Measurements from ENCODE around the gene EVC. TPM values are rescaled to one million over a fixed set of nuclear protein-coding genes. Genes with fewer than 3 reads are reported as not detected.
A peak's percentile ranks its signal among the peaks of the same experiment; 100 is the strongest.

EVC gene
- total RNA-seq, 2 donors from 2014 or later: 25.5 to 29.0 TPM

- Mint-ChIP-seq H3K9me3 (peaks cover 31% of the 10 kb centered on the region), H3K27me3 (ENCODE audit: insufficient read depth) (no peaks in the 10 kb centered on the region), H3K36me3 (ENCODE audit: low read depth) (peaks cover 83% of the 10 kb centered on the region), H3K4me3 (no peak overlapping the region), H3K27ac (no peak overlapping the region), H3K4me1 (no peaks in the 10 kb centered on the region)
- no peaks in the 10 kb centered on the region for H3K4me1 ChIP-seq (ENCODE audit: control insufficient read depth, insufficient read depth, low read length)
- TF ChIP-seq, protein P1, sequence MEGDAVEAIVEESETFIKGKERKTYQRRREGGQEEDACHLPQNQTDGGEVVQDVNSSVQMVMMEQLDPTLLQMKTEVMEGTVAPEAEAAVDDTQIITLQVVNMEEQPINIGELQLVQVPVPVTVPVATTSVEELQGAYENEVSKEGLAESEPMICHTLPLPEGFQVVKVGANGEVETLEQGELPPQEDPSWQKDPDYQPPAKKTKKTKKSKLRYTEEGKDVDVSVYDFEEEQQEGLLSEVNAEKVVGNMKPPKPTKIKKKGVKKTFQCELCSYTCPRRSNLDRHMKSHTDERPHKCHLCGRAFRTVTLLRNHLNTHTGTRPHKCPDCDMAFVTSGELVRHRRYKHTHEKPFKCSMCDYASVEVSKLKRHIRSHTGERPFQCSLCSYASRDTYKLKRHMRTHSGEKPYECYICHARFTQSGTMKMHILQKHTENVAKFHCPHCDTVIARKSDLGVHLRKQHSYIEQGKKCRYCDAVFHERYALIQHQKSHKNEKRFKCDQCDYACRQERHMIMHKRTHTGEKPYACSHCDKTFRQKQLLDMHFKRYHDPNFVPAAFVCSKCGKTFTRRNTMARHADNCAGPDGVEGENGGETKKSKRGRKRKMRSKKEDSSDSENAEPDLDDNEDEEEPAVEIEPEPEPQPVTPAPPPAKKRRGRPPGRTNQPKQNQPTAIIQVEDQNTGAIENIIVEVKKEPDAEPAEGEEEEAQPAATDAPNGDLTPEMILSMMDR (conservative IDR thresholded peaks at IDR 0.05): peak; percentile 83
- no peaks in the 10 kb centered on the region for H3K9me3 ChIP-seq (ENCODE audit: control insufficient read depth, low read length)
- no peaks in the 10 kb centered on the region for H3K27me3 ChIP-seq (ENCODE audit: control insufficient read depth, insufficient read depth, low read length, poor library complexity, severe bottlenecking)
- WGBS, 2 experiments (ENCODE audit: insufficient coverage in 1 of 2, insufficient read length in 1 of 2): 79 to 91% methylated on average over 7 to 9 of the region's 9 CpGs
- peaks cover 23% of the 10 kb centered on the region for H3K36me3 ChIP-seq (ENCODE audit: control insufficient read depth, insufficient read depth, low read length)
- H3K4me3 ChIP-seq (ENCODE audit: low read length): no peak overlapping the region
- DNase-seq: peak; percentile 74
- H3K9ac ChIP-seq (ENCODE audit: extremely low read depth, low read length, poor library complexity, severe bottlenecking): no peak overlapping the region
- H3K27ac ChIP-seq (ENCODE audit: low read depth, low read length): no peak overlapping the region
Measured at GRCh38 chr4:5812506-5813229, 101.7 kb downstream of the EVC start.

GRCh38 chr4:5813882-5814255 is 102.9 kb downstream of the EVC start:
- H3K27ac Mint-ChIP-seq: no peak overlapping the region
- 96 to 97% methylated on average over 4 to 7 of the region's 7 CpGs for WGBS, 2 experiments (ENCODE audit: insufficient coverage in 1 of 2, insufficient read length in 1 of 2)
- H3K4me3 Mint-ChIP-seq: no peak overlapping the region
- no peaks in the 10 kb centered on the region for H3K27me3 ChIP-seq (ENCODE audit: control insufficient read depth, insufficient read depth, low read length, poor library complexity, severe bottlenecking)
- no peak overlapping the region for H3K4me3 ChIP-seq (ENCODE audit: low read length)
- H3K9me3 ChIP-seq (ENCODE audit: control insufficient read depth, low read length): no peaks in the 10 kb centered on the region
- TF ChIP-seq, protein P1 (conservative IDR thresholded peaks at IDR 0.05): no peak
- no peak for DNase-seq
- H3K9ac ChIP-seq (ENCODE audit: extremely low read depth, low read length, poor library complexity, severe bottlenecking): no peak overlapping the region
- no peaks in the 10 kb centered on the region for H3K4me1 ChIP-seq (ENCODE audit: control insufficient read depth, insufficient read depth, low read length)
- H3K36me3 ChIP-seq (ENCODE audit: control insufficient read depth, insufficient read depth, low read length): peaks cover 31% of the 10 kb centered on the region
- H3K27me3 Mint-ChIP-seq (ENCODE audit: insufficient read depth): no peaks in the 10 kb centered on the region
- peaks cover 85% of the 10 kb centered on the region for H3K36me3 Mint-ChIP-seq (ENCODE audit: low read depth)
- H3K27ac ChIP-seq (ENCODE audit: low read depth, low read length): no peak overlapping the region
- no peaks in the 10 kb centered on the region for H3K4me1 Mint-ChIP-seq
- peaks cover 31% of the 10 kb centered on the region for H3K9me3 Mint-ChIP-seq

DNA sequence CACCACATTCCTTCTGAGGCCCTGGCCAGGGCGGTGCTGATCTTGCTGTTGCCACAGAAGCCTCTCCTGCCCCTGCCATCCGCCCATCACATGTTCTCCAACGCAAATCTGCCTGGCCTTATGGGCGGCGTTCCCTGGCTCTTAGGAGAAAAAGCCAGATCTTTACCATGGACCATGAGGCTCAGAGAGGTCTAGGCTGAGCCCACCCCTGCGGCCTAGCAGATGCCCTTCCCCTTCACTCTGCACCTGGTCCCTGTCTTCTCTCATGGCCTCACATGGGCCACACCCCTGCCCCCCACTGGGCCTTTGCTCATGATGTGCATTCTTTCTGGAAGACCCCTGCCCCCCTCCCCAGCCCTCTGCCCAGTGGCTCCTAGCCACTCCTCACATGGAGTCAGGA is 103.4 kb downstream of the EVC start:
- no peaks in the 10 kb centered on the region for H3K9me3 ChIP-seq (ENCODE audit: control insufficient read depth, low read length)
- H3K36me3 Mint-ChIP-seq (ENCODE audit: low read depth): peaks cover 84% of the 10 kb centered on the region
- no peak overlapping the region for H3K4me3 ChIP-seq (ENCODE audit: low read length)
- 95 to 100% methylated on average over 2 to 6 of the region's 6 CpGs for WGBS, 2 experiments (ENCODE audit: insufficient coverage in 1 of 2, insufficient read length in 1 of 2)
- H3K9me3 Mint-ChIP-seq: peaks cover 31% of the 10 kb centered on the region
- no peaks in the 10 kb centered on the region for H3K27me3 Mint-ChIP-seq (ENCODE audit: insufficient read depth)
- H3K4me1 ChIP-seq (ENCODE audit: control insufficient read depth, insufficient read depth, low read length): no peaks in the 10 kb centered on the region
- no peak overlapping the region for H3K27ac ChIP-seq (ENCODE audit: low read depth, low read length)
- no peak overlapping the region for H3K4me3 Mint-ChIP-seq
- no peaks in the 10 kb centered on the region for H3K27me3 ChIP-seq (ENCODE audit: control insufficient read depth, insufficient read depth, low read length, poor library complexity, severe bottlenecking)
- no peak for DNase-seq
- H3K4me1 Mint-ChIP-seq: no peaks in the 10 kb centered on the region
- H3K9ac ChIP-seq (ENCODE audit: extremely low read depth, low read length, poor library complexity, severe bottlenecking): no peak overlapping the region
- no peak overlapping the region for H3K27ac Mint-ChIP-seq
- peaks cover 36% of the 10 kb centered on the region for H3K36me3 ChIP-seq (ENCODE audit: control insufficient read depth, insufficient read depth, low read length)
- TF ChIP-seq, protein P1 (conservative IDR thresholded peaks at IDR 0.05): no peak
